ENCODE measurements around the gene AP1AR.

The AP1AR gene

GRCh38 chr4:112252234-112252633 lies 20.6 kb downstream of the AP1AR start:
- H3K4me1 Mint-ChIP-seq (ENCODE audit: low read depth), result peaks cover 4% of the 10 kb centered on the region
- H3K9me3 Mint-ChIP-seq, result no peaks in the 10 kb centered on the region
- H3K27me3 Mint-ChIP-seq, result no peaks in the 10 kb centered on the region
- H3K4me3 Mint-ChIP-seq, result no peak overlapping the region
- peaks cover 4% of the 10 kb centered on the region for H3K36me3 Mint-ChIP-seq (ENCODE audit: low read depth)
- H3K27ac Mint-ChIP-seq, result no peak overlapping the region

- H3K27me3 Mint-ChIP-seq, result no peaks in the 10 kb centered on the region
- no peak overlapping the region for H3K27ac Mint-ChIP-seq
- H3K4me1 Mint-ChIP-seq (ENCODE audit: low read depth), result peaks cover 4% of the 10 kb centered on the region
- H3K9me3 Mint-ChIP-seq, result no peaks in the 10 kb centered on the region
- no peak overlapping the region for H3K4me3 Mint-ChIP-seq
- peaks cover 4% of the 10 kb centered on the region for H3K36me3 Mint-ChIP-seq (ENCODE audit: low read depth)
Measured at GRCh38 chr4:112253382-112254000, 21.9 kb downstream of the AP1AR start.

GRCh38 chr4:112257098-112257497 lies 25.5 kb downstream of the AP1AR start:
- Mint-ChIP-seq H3K27ac (no peak overlapping the region), H3K9me3 (no peaks in the 10 kb centered on the region), H3K27me3 (no peaks in the 10 kb centered on the region), H3K4me3 (no peak overlapping the region), H3K4me1 (ENCODE audit: low read depth) (peaks cover 4% of the 10 kb centered on the region), H3K36me3 (ENCODE audit: low read depth) (peaks cover 4% of the 10 kb centered on the region)

GRCh38 chr4:112266823-112267222 lies 35.2 kb downstream of the AP1AR start:
- Mint-ChIP-seq H3K36me3 (ENCODE audit: low read depth) (peaks cover 40% of the 10 kb centered on the region), H3K27me3 (no peaks in the 10 kb centered on the region), H3K9me3 (no peaks in the 10 kb centered on the region), H3K4me3 (no peak overlapping the region), H3K4me1 (ENCODE audit: low read depth) (peaks cover 28% of the 10 kb centered on the region), H3K27ac (no peak overlapping the region)

GRCh38 chr4:112270051-112270450 lies 38.5 kb downstream of the AP1AR start:
- Mint-ChIP-seq H3K4me3 (no peak overlapping the region), H3K9me3 (no peaks in the 10 kb centered on the region), H3K4me1 (ENCODE audit: low read depth) (peaks cover 55% of the 10 kb centered on the region), H3K27me3 (no peaks in the 10 kb centered on the region), H3K36me3 (ENCODE audit: low read depth) (peaks cover 36% of the 10 kb centered on the region), H3K27ac (peak overlapping the region; percentile 39)

- H3K4me3 Mint-ChIP-seq, result no peak overlapping the region
- H3K4me1 Mint-ChIP-seq (ENCODE audit: low read depth), result peaks cover 58% of the 10 kb centered on the region
- H3K36me3 Mint-ChIP-seq (ENCODE audit: low read depth), result peaks cover 41% of the 10 kb centered on the region
- H3K9me3 Mint-ChIP-seq, result no peaks in the 10 kb centered on the region
- no peaks in the 10 kb centered on the region for H3K27me3 Mint-ChIP-seq
- peak overlapping the region; percentile 39 for H3K27ac Mint-ChIP-seq
Measured at GRCh38 chr4:112270640-112271421, 39.2 kb downstream of the AP1AR start.

- H3K27me3 Mint-ChIP-seq, result no peaks in the 10 kb centered on the region
- H3K4me1 Mint-ChIP-seq (ENCODE audit: low read depth), result peaks cover 61% of the 10 kb centered on the region
- H3K9me3 Mint-ChIP-seq, result no peaks in the 10 kb centered on the region
- peak overlapping the region; percentile 8 for H3K27ac Mint-ChIP-seq
- peaks cover 48% of the 10 kb centered on the region for H3K36me3 Mint-ChIP-seq (ENCODE audit: low read depth)
- no peak overlapping the region for H3K4me3 Mint-ChIP-seq
Measured at GRCh38 chr4:112272292-112272691, 40.7 kb downstream of the AP1AR start.

GRCh38 chr4:112274959-112275358 lies 43.4 kb downstream of the AP1AR start:
- Mint-ChIP-seq H3K9me3 (no peaks in the 10 kb centered on the region), H3K4me1 (ENCODE audit: low read depth) (peaks cover 78% of the 10 kb centered on the region), H3K4me3 (no peak overlapping the region), H3K27me3 (no peaks in the 10 kb centered on the region), H3K27ac (no peak overlapping the region), H3K36me3 (ENCODE audit: low read depth) (peaks cover 42% of the 10 kb centered on the region)

GRCh38 chr4:112276113-112276512 lies 44.5 kb downstream of the AP1AR start:
- no peak overlapping the region for H3K4me3 Mint-ChIP-seq
- H3K4me1 Mint-ChIP-seq (ENCODE audit: low read depth), result peaks cover 78% of the 10 kb centered on the region
- no peaks in the 10 kb centered on the region for H3K9me3 Mint-ChIP-seq
- no peaks in the 10 kb centered on the region for H3K27me3 Mint-ChIP-seq
- H3K27ac Mint-ChIP-seq, result peak overlapping the region; percentile 14
- H3K36me3 Mint-ChIP-seq (ENCODE audit: low read depth), result peaks cover 37% of the 10 kb centered on the region

GRCh38 chr4:112277220-112277619 lies 45.6 kb downstream of the AP1AR start:
- no peak overlapping the region for H3K4me3 Mint-ChIP-seq
- peaks cover 41% of the 10 kb centered on the region for H3K36me3 Mint-ChIP-seq (ENCODE audit: low read depth)
- H3K27me3 Mint-ChIP-seq, result no peaks in the 10 kb centered on the region
- H3K9me3 Mint-ChIP-seq, result no peaks in the 10 kb centered on the region
- peaks cover 78% of the 10 kb centered on the region for H3K4me1 Mint-ChIP-seq (ENCODE audit: low read depth)
- H3K27ac Mint-ChIP-seq, result peak overlapping the region; percentile 69

- no peaks in the 10 kb centered on the region for H3K9me3 Mint-ChIP-seq
- peaks cover 48% of the 10 kb centered on the region for H3K36me3 Mint-ChIP-seq (ENCODE audit: low read depth)
- peaks cover 78% of the 10 kb centered on the region for H3K4me1 Mint-ChIP-seq (ENCODE audit: low read depth)
Measured at GRCh38 chr4:112277705-112278448, 46.3 kb downstream of the AP1AR start.

GRCh38 chr4:112279025-112279881 lies 47.7 kb downstream of the AP1AR start:
- H3K36me3 Mint-ChIP-seq (ENCODE audit: low read depth), result peaks cover 56% of the 10 kb centered on the region
- peak overlapping the region; percentile 1 for H3K4me3 Mint-ChIP-seq
- peak overlapping the region; percentile 9 for H3K27ac Mint-ChIP-seq

More at GRCh38 chr4:112277705-112278448, 46.3 kb downstream of the AP1AR start:
- H3K27me3 Mint-ChIP-seq, result no peaks in the 10 kb centered on the region
- H3K27ac Mint-ChIP-seq, result peak overlapping the region; percentile 2
- no peak overlapping the region for H3K4me3 Mint-ChIP-seq

GRCh38 chr4:112279882-112280315 lies 48.3 kb downstream of the AP1AR start:
- H3K27me3 Mint-ChIP-seq, result no peaks in the 10 kb centered on the region
- H3K9me3 Mint-ChIP-seq, result no peaks in the 10 kb centered on the region
- H3K36me3 Mint-ChIP-seq (ENCODE audit: low read depth), result peaks cover 57% of the 10 kb centered on the region
- peaks cover 77% of the 10 kb centered on the region for H3K4me1 Mint-ChIP-seq (ENCODE audit: low read depth)
- H3K27ac Mint-ChIP-seq, result no peak overlapping the region
- H3K4me3 Mint-ChIP-seq, result peak overlapping the region; percentile 24

More at GRCh38 chr4:112279025-112279881, 47.7 kb downstream of the AP1AR start:
- peaks cover 78% of the 10 kb centered on the region for H3K4me1 Mint-ChIP-seq (ENCODE audit: low read depth)
- no peaks in the 10 kb centered on the region for H3K27me3 Mint-ChIP-seq
- no peaks in the 10 kb centered on the region for H3K9me3 Mint-ChIP-seq

GRCh38 chr4:112280386-112281056 lies 48.9 kb downstream of the AP1AR start:
- H3K36me3 Mint-ChIP-seq (ENCODE audit: low read depth), result peaks cover 53% of the 10 kb centered on the region
- no peaks in the 10 kb centered on the region for H3K27me3 Mint-ChIP-seq
- no peak overlapping the region for H3K27ac Mint-ChIP-seq
- H3K4me3 Mint-ChIP-seq, result no peak overlapping the region
- no peaks in the 10 kb centered on the region for H3K9me3 Mint-ChIP-seq
- H3K4me1 Mint-ChIP-seq (ENCODE audit: low read depth), result peaks cover 72% of the 10 kb centered on the region

Data from stimulated activated naive CD8-positive, alpha-beta T cell treated with anti-CD3 and anti-CD28 coated beads, Interleukin-15, Interleukin-2, amounts not matched to agents 100 ng/mL and 50 ng/mL, for 24 hours (primary cell).